ENCODE results near the gene RLN1.
"Not testable (repeated sequence)": the region's sequence is repeated elsewhere in the genome, so short reads cannot be mapped to it uniquely, and the experiment has no call there.

RLN1 gene

DNA sequence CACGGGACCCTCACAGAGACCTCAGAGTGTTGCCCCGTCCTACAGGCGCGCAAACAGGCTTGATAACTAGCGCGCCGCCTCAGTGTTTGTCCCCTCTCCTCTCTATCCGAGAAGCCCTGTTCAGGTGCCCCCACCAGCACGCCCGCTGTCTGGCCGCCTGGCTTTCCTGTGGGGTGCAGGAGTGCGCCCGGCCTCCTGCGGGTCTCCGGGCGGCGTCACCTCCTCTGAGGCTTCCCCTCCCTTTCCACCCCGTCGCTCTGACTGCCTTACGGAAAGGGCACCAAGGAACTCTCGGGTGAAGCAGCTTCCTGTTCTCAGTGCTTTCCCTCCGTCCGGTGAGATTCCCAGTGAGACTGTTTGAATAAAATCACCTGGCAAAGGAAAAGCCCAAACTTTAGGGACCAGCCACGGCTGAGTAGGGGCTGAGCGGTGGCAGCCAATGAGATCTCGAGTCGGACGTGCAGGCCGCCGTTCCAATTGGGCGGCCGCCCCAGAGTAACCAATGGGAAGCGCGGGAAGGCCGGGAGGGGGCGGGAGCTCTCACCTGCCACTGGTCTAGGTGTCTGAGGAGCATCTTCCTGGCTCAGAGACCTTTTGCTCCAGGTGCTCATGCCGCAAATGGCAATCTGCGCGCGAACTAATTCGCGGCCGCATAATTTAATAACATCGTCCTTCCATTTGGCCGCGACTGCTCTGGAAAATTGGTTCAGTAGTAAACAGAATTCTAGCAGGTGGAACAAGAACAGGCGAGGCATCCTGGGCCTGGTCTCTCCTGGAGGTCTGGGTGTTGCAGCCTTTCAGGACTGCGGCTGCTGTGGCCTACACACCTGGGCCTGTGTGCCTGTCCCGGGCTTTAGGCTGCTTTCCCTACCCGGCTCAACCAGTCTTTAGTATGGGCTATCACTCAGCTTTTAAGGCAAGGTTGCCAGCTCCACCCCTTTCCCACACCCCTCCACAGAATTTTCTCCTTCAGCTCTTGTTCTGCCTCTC lies at the start of gene RLN1:
Gene RLN1 (minus strand): TSS at position 885 of the 990 bp plus-strand sequence. CDS start 130 bp downstream, at position 755.
- DNase-seq: not testable (repeated sequence)

- DNase-seq: no peak
Measured at GRCh38 chr9:5389109-5389732, 49.5 kb upstream of the RLN1 start.

DNA sequence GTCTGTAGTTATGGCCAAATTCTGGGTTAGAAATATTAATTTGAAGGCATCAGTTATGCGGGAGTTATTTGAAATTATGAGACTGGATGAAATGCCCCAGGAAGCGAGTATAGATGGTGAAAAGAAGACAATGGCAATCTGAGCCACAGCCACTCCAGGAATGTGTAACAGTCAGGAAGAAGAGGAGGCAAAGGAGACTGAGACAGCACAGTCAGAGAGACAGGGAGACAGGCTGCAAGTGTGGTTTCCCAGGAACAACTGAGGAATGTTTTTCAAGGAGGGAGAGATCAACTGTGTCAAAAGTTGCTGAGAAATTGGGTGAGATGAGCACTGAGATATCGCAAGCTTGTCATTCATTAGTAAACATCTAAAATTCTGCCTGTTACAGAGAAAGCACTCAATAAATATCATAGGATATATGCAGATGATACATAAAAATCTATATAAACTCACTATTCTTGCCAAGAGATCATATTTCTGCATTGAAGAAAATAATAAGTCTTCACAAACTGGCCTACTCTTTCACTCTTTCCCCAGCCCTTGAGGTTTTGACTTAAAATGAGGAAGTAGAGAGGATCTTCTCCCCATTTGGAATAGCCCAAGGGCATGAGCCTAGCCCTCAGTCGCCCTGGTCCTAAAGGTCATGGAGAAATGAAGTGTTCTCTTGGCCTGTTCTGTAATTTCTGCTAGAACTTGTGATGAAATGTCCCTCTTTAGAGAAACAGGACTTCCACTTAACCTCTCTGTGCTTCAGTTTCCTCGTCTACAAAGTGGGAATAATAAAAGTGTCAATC lies 48.5 kb upstream of the RLN1 start:
- DNase-seq: no peak

DNA sequence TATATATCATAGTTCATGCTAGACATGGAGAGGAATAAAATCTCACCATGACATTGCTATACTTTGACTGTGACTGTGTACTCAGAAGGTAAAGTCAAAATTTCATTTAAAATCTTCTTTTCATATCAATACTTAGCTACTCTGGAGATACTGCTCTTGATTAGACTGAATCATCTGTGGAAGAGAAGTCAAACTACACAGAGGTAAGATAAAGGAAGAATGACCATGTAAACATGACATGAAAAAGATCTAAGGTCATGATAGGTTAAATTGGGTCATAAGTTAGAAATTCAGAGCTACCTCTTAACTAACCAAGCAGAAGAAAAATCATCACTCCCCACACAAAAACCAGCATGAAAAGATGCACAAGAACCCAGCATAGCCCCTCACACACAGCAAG lies 44.8 kb upstream of the RLN1 start:
- DNase-seq: no peak

GRCh38 chr9:5382479-5382878 lies 42.8 kb upstream of the RLN1 start:
- no peak for DNase-seq

- no peak for DNase-seq
Measured at GRCh38 chr9:5375790-5376477, 36.3 kb upstream of the RLN1 start.

DNA sequence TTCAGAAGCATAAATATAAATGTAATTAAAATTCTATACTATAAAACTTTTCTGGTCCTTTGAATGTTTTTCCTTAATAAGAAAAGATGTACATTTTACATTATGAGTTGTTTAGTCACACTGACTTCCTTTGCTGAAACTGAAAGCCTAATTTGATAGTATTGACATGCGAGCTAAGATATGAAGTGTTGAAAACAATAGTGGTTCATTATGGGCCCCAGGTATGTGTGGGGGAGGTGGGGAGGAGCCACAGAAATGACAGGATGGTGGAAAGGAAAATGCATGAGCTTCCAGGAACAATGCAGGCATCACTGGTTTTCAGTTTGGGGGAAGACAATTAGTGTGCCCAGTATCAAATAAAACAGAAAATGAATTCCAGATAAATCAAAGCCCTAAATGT lies 35.4 kb upstream of the RLN1 start:
- no peak for DNase-seq

- no peak for DNase-seq
Measured at GRCh38 chr9:5364294-5365024, 24.8 kb upstream of the RLN1 start.

GRCh38 chr9:5361326-5362010 lies 21.8 kb upstream of the RLN1 start:
- no peak for DNase-seq

DNA sequence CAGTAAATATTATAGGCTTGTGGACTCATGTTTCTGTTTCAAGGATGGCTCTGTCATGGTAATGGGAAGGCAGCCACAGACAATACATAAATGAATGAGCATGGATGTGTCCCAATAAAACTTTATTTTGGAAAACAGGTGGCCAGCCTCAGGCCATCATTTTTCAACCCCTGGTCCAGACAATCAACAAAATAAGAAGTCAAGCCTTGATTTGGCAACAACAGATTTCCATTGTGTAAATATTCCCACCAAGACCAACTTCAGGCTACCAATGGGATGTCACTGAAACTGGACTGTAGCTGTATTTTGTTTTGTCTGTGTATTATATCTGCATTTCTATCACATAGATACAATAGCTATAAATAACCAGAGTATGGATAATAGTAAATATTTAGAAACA lies 20.7 kb upstream of the RLN1 start:
- no peak for DNase-seq

DNA sequence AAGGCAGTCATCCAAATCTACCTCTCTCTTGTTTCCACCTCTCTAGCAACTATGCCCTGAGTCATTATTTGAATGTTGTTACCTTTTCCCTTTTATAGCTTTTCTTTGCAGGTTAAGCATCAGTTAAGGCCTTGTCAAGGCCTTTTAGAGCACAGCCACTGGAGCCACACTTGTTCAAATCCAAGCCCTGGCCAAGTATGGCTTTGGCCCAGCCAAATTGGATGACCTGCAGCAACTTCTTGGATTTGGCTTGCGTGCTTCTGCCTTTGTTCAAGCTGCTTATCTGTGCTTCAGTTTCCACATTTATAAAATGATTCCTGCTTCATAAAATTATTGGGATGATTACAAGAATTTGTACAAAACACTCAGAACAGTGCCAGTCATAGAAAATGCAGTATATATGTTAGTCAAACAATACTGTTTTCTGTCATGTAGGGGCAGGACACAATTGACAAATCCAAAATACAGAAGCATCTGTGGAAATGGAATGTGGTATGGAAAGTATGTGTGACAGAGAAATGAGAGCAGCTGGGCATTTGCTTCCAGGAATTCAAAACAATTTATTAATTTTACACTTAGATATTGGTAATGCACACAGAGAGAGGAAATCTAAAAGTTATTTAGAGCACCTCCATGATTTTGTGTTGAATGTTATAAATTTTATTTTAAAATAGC lies 17.9 kb upstream of the RLN1 start:
- no peak for DNase-seq

- DNase-seq: no peak
Measured at GRCh38 chr9:5355817-5356216, 16.1 kb upstream of the RLN1 start.

- DNase-seq: no peak
Measured at GRCh38 chr9:5355226-5355625, 15.6 kb upstream of the RLN1 start.

GRCh38 chr9:5354184-5354583 lies 14.5 kb upstream of the RLN1 start:
- DNase-seq: no peak

GRCh38 chr9:5352637-5353248 lies 13.1 kb upstream of the RLN1 start:
- DNase-seq: no peak

- no peak for DNase-seq
Measured at GRCh38 chr9:5336688-5337087, 3.0 kb downstream of the RLN1 start.

- DNase-seq: not testable (repeated sequence)
Measured at GRCh38 chr9:5331276-5331675, 8.4 kb downstream of the RLN1 start.

- DNase-seq: no peak
Measured at GRCh38 chr9:5326893-5327548, 12.7 kb downstream of the RLN1 start.

DNA sequence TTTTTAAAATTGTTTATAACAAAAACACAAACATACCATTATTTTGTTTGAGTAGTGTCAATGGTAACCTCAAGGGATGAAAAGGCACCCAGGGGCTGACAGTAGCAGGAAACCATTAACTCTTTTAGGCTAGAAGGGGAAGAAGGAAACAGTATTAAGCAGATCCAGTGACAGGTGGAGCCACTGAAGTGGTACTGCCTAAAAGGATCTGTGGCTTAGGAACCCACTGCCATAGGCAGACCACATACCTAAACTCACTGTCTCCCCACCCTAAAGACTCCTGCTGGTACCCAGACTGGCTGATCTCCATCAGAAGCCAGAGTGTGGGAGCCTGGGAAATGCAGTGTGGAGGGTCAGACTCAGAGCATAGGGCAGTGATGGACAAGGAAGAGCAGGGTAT lies 13.5 kb downstream of the RLN1 start:
- DNase-seq: no peak

DNA sequence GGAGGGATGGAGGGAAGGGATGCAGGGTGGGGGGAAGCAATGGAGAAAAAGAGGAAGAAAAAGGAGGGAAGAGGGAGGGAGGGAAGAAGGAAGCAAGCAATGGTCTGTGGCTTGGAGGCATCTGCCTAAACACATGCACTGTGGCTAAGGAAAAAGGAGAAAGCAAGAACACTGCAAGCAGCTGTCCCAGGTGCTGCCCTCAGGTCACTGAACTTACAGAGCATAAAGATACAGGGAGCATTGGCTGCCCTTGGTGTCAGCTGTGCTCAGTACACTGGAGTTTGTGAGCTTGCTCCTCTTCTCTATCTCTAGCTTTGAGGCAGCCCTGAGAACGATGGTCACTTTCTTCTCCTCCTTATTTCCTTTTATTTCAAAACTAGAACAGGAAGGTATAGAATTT lies 18.1 kb downstream of the RLN1 start:
- not testable (repeated sequence) for DNase-seq
